ENCODE measurements around the gene EEIG1.

EEIG1 gene

DNA sequence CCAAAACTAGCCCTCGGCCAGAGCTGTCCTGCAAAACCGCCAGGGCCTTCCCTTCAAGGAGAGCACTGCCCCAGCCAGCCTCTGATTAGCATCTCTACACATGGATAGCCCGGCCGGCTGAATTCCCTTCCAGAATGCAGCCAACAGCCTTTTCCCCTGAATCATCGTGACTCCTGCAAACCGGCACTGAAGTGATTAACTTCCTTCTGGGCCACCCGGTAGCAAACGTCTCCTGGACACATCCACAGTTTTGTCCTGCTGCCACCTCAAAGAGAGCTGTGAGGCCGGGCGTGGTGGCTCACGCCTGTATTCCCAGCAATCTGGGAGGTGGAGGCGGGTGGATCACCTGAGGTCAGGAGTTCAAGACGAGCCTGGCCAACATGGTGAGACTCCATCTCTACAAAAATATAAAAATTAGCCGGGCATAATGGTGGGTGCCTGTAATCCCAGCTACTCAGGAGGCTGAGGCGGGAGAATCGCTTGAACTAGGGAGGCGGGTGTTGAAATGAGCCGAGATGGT, 21.1 kb upstream of the EEIG1 start:
- DNase-seq (ENCODE audit: low read depth in 2 of 2, low spot score in 1 of 2), result no peak

DNA sequence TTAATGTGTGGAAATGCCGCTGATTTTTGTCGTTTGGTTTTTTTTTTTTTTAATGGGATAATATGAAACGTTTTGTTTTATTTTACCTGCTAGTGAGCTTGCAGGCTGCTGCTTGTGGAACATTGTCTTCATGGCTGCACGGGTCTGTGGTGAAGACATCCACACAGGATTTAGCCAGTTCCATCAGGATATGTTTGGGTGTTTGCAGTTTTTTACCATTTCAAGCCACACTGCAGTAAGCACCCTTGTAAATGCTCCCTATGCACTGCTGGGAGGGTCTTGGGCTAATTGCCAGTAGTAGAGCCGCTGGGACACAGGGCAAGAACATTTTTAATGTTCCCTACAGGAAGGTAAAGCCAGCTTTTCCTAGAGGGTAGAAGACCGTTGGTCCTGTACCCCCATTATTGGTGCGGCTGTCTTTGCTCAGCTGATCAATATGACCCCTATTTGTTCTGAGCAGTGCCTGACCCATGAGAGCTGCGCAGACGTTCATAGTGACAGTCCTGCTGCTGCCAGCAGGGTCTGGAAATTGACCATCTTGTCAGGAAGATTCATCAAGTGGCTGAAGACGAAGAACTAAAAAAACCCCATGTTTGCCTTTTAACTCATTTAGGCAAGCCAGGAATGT, 20.5 kb upstream of the EEIG1 start:
- no peak for DNase-seq (ENCODE audit: low read depth in 2 of 2, low spot score in 1 of 2)

- no peak for DNase-seq (ENCODE audit: low read depth in 2 of 2, low spot score in 1 of 2)
Measured at GRCh38 chr9:127999461-127999860, 18.7 kb upstream of the EEIG1 start.

- DNase-seq (ENCODE audit: low read depth in 2 of 2, low spot score in 1 of 2), result no peak
Measured at GRCh38 chr9:127993721-127994120, 12.9 kb upstream of the EEIG1 start.

GRCh38 chr9:127991757-127992274, 11.0 kb upstream of the EEIG1 start:
- no peak for DNase-seq (ENCODE audit: low read depth in 2 of 2, low spot score in 1 of 2)

GRCh38 chr9:127991017-127991756, 10.4 kb upstream of the EEIG1 start:
- DNase-seq (ENCODE audit: low read depth in 2 of 2, low spot score in 1 of 2), result no peak

DNA sequence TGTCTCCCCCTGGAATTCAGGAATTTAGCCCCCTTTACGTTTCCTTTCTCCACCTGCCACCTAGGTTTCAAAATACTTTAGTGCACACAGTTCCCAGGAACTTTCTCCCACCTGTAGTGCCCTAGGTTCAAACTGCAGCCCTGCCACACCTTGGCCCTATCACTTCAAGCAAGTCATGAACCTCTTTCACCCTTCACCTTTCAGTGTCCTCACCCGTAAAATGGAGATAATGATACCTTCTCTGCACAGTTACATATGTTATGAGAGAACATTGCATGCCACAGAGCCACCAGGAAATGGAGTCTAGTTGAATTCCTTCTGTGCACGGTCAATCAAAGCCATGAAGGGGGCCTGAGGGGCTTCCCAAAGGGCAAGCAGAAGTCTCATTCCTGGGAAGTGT, 9.8 kb upstream of the EEIG1 start:
- no peak for DNase-seq (ENCODE audit: low read depth in 2 of 2, low spot score in 1 of 2)

- no peak for DNase-seq (ENCODE audit: low read depth in 2 of 2, low spot score in 1 of 2)
Measured at GRCh38 chr9:127989094-127989493, 8.3 kb upstream of the EEIG1 start.

DNA sequence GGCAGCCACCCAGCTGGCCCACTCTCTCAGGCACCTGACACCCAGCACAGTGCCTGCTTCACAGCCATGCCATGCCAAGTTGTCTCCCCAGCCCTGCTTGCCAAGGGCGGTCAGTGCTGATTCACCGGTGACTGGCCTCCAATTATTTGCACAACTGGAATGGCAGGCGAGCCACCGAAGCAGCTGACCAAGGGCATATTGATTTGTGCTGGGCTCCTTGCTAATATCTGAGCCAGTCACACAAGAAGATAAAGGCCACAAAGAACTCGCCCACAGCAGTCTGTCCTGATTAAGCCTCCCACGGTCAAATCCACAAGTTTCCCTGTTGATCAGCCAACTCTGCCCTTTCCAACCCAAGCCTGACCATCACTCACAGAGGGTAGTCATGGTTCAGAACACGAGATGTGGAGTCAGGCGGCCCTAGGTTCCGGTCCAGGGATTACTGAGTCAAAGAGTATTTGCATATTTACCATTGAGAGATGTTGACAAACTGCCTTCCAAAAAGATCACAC, 6.4 kb upstream of the EEIG1 start:
- DNase-seq (ENCODE audit: low read depth in 2 of 2, low spot score in 1 of 2), result no peak

GRCh38 chr9:127985011-127985410, 4.2 kb upstream of the EEIG1 start:
- DNase-seq (ENCODE audit: low read depth in 2 of 2, low spot score in 1 of 2), result no peak

- no peak for DNase-seq (ENCODE audit: low read depth in 2 of 2, low spot score in 1 of 2)
Measured at GRCh38 chr9:127983847-127984289, 3.1 kb upstream of the EEIG1 start.

DNA sequence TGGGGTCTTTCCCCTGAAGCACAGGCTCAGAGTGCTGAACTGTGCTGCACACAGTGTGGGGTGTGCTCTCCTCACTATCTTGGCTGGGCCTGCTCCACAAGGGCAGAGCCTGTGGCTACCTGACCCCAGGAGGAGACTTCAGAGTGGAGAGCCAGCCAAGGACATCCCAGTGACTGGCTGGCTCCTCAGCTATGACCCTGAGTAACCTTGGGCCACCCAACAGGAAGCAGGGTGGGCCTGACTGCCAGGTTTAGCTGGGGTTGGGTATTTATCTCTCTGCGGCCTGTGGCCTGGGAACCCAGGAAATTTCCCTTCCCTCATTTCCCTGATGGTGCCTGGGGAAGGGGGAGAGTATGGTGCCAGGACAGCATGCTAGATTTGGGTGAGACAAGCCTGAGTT, 2.1 kb upstream of the EEIG1 start:
- no peak for DNase-seq (ENCODE audit: low read depth in 2 of 2, low spot score in 1 of 2)

- no peak for DNase-seq (ENCODE audit: low read depth in 2 of 2, low spot score in 1 of 2)
Measured at GRCh38 chr9:127981559-127982121, 851 bp upstream of the EEIG1 start.

GRCh38 chr9:127980060-127980705, 606 bp downstream of the EEIG1 start:
- DNase-seq (ENCODE audit: low read depth in 2 of 2, low spot score in 1 of 2), result no peak

DNA sequence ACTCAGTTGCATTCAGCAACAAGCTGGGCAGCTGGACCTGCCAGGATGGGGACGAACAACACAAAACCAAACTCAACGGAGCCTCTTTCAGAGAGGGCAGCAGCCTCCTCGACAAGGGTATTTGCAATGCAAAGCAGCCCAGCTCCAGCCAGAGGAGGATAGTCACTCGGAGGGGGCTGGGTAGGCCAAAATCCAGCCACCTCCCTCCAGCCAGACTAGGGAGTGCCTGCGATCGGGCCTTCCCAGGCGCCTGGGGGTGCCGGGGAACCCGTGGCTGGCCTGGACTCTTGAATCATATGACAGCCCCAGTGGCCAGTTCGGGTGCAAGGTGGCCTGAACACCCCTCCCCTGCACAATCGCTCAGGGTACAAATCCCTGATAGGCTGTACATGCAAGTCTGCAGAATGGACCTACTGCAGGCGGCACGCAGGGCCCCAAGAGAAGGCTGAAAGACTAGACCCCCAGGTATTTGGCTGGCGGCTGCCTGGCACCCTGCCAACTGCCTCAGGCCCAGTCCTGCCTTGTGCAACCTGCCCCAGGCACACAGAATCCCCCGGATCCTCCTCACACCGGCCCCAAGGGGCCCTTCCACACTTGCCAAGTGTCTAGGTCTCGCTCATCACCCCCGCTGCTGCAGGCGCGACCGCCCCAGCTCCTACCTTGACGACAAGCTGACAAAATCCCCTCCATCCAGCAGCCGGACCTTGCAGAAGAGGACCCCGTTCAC, 1.3 kb downstream of the EEIG1 start:
- no peak for DNase-seq (ENCODE audit: low read depth in 2 of 2, low spot score in 1 of 2)

- DNase-seq (ENCODE audit: low read depth in 2 of 2, low spot score in 1 of 2), result no peak
Measured at GRCh38 chr9:127979015-127979332, 1.8 kb downstream of the EEIG1 start.

DNA sequence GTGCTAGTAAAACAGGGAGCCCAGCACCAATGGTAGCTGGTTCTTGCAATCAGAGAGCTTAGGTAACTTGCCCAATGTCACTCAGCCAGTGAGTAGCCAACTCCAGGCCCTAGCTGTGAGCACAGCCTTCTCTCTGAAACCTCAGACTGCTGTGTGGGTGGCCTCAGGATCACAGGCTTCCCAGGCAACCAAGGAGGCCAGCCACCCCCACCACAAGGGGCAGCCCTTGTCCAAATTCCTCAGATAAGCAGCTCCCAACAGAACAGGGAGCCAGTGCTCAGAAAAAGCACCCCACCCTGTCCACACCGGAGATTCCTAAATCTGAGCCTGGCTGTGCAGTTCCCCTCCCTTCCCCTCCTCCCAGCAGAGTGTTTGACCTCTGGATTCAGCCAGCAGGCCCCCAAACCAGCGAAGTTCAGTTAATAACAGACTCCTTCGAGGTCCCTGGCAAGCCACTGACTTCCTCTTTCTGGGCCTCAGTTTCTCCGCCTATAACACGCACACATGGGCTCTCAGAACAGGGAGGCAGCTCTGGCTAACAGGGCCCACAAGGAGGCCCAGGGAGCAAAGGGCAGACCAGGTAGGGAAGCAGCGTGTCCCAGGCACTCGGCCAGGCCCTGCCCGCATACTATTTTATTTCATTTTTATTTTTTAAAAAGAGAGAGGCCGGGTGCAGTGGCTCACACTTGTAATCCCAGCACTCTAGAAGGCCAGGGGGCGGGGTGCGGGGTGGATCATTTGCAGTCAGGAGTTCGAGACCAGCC, 2.7 kb downstream of the EEIG1 start:
- no peak for DNase-seq (ENCODE audit: low read depth in 2 of 2, low spot score in 1 of 2)

DNA sequence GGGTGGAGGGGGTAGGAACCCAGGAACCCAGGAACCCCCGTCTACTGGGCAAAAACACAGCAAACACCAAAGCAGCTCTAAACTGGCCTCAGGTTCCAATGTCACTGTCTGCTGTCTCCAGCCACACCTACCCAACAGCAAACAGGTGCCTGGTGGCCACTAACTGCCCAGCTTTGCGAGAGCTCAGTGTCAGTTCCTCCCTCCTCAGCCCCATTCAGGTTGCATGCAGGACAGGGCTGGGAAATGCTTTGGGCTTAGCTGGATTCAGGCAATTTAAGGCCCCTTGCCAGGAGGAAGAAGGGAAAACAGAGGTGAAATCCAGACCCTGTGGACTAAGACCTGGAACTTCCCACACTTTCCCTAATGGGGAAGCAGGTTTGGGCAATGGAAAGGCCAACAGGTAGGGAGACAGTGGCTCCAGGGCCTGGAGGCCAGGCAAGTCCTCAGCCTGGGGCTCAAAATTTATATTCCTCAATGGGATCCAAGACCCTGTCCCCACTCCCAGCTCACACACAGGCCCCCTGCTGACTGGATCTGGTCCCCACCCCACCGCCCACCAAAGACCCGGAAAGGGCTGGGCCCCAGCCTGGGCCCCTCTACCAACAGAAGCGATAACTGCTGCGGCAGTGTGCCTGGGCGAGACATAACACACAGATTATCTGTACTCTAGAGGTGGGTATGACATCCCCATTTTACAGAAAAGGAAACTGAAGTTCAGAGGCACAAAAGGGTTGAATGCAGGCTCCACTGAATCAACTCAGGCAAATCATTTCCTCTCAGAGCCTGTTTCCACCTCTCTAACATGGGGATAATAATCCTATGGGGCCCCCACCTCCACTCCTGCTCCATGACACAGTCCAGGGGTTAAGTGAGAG, 3.5 kb downstream of the EEIG1 start:
- no peak for DNase-seq (ENCODE audit: low read depth in 2 of 2, low spot score in 1 of 2)

DNA sequence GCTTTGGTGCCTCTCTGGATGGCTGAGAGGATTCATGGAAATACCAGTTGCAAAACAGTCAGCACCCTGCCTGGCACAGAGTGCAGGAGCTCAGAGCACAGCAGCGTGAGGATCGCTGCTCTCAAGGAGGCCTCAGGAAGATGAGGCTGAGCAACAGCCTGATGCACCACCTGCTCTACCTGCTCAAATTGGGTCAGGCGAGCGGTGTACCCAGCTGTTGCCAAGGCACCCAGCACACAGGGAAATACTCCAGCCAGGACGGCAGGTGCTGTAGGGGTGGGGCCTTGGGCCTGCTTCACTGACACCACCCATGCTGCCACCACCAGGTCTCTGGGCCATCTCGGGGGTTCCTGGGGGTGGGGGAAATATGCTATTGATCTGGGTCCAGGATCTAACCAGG, 4.3 kb downstream of the EEIG1 start:
- DNase-seq (ENCODE audit: low read depth in 2 of 2, low spot score in 1 of 2), result no peak
